ENCODE results near the gene CELF4.
"Not testable (repeated sequence)": the region's sequence is repeated elsewhere in the genome, so short reads cannot be mapped to it uniquely, and the experiment has no call there.

CELF4 gene

GRCh38 chr18:37467002-37467662 is 98.5 kb downstream of the CELF4 start:
- TF ChIP-seq CTCF (IDR thresholded peaks at IDR 0.05; ENCODE audit: poor library complexity, severe bottlenecking), result no peak
- H3K4me3 ChIP-seq (ENCODE audit: severe bottlenecking), result no peak overlapping the region
- no peaks in the 10 kb centered on the region for H3K36me3 ChIP-seq (ENCODE audit: low read depth)
- no peaks in the 10 kb centered on the region for H3K27me3 ChIP-seq (ENCODE audit: insufficient read depth, poor library complexity, severe bottlenecking)
- no peak for ATAC-seq (ENCODE audit: low read depth)
- no peak overlapping the region for H3K27ac ChIP-seq (ENCODE audit: poor library complexity, severe bottlenecking)
- H3K4me1 ChIP-seq (ENCODE audit: insufficient read depth, poor library complexity, severe bottlenecking), result no peaks in the 10 kb centered on the region
- no peak for DNase-seq (ENCODE audit: low spot score)
- no peaks in the 10 kb centered on the region for H3K9me3 ChIP-seq (ENCODE audit: severe bottlenecking)

GRCh38 chr18:37465958-37466357 is 99.6 kb downstream of the CELF4 start:
- no peaks in the 10 kb centered on the region for H3K4me1 ChIP-seq (ENCODE audit: insufficient read depth, poor library complexity, severe bottlenecking)
- no peak overlapping the region for H3K27ac ChIP-seq (ENCODE audit: poor library complexity, severe bottlenecking)
- no peak for TF ChIP-seq CTCF (IDR thresholded peaks at IDR 0.05; ENCODE audit: poor library complexity, severe bottlenecking)
- DNase-seq (ENCODE audit: low spot score) (no peak), ATAC-seq (ENCODE audit: low read depth) (no peak)
- H3K36me3 ChIP-seq (ENCODE audit: low read depth), result no peaks in the 10 kb centered on the region
- no peaks in the 10 kb centered on the region for H3K27me3 ChIP-seq (ENCODE audit: insufficient read depth, poor library complexity, severe bottlenecking)
- H3K4me3 ChIP-seq (ENCODE audit: severe bottlenecking), result no peak overlapping the region
- H3K9me3 ChIP-seq (ENCODE audit: severe bottlenecking), result no peaks in the 10 kb centered on the region

- H3K36me3 ChIP-seq (ENCODE audit: low read depth), result no peaks in the 10 kb centered on the region
- ATAC-seq (ENCODE audit: low read depth), result no peak
- no peak for DNase-seq (ENCODE audit: low spot score)
- H3K9me3 ChIP-seq (ENCODE audit: severe bottlenecking), result no peaks in the 10 kb centered on the region
- no peak for TF ChIP-seq CTCF (IDR thresholded peaks at IDR 0.05; ENCODE audit: poor library complexity, severe bottlenecking)
- H3K4me1 ChIP-seq (ENCODE audit: insufficient read depth, poor library complexity, severe bottlenecking), result no peaks in the 10 kb centered on the region
- no peaks in the 10 kb centered on the region for H3K27me3 ChIP-seq (ENCODE audit: insufficient read depth, poor library complexity, severe bottlenecking)
- H3K27ac ChIP-seq (ENCODE audit: poor library complexity, severe bottlenecking), result no peak overlapping the region
- no peak overlapping the region for H3K4me3 ChIP-seq (ENCODE audit: severe bottlenecking)
Observed at GRCh38 chr18:37464257-37464656, 101.3 kb downstream of the CELF4 start.

- not testable (repeated sequence) for H3K4me3 ChIP-seq (ENCODE audit: severe bottlenecking); H3K27me3 ChIP-seq (ENCODE audit: insufficient read depth, poor library complexity, severe bottlenecking); H3K27ac ChIP-seq (ENCODE audit: poor library complexity, severe bottlenecking); H3K9me3 ChIP-seq (ENCODE audit: severe bottlenecking); DNase-seq (ENCODE audit: low spot score); H3K4me1 ChIP-seq (ENCODE audit: insufficient read depth, poor library complexity, severe bottlenecking); ATAC-seq (ENCODE audit: low read depth); H3K36me3 ChIP-seq (ENCODE audit: low read depth)
Observed at GRCh38 chr18:37461329-37461728, 104.3 kb downstream of the CELF4 start.

- Histone ChIP-seq H3K9me3 (ENCODE audit: severe bottlenecking) (no peaks in the 10 kb centered on the region), H3K4me3 (ENCODE audit: severe bottlenecking) (no peak overlapping the region), H3K27me3 (ENCODE audit: insufficient read depth, poor library complexity, severe bottlenecking) (no peaks in the 10 kb centered on the region), H3K4me1 (ENCODE audit: insufficient read depth, poor library complexity, severe bottlenecking) (no peaks in the 10 kb centered on the region), H3K36me3 (ENCODE audit: low read depth) (no peaks in the 10 kb centered on the region), H3K27ac (ENCODE audit: poor library complexity, severe bottlenecking) (no peak overlapping the region)
- DNase-seq (ENCODE audit: low spot score), result no peak
- TF ChIP-seq CTCF (IDR thresholded peaks at IDR 0.05; ENCODE audit: poor library complexity, severe bottlenecking), result no peak
- no peak for ATAC-seq (ENCODE audit: low read depth)
Observed at GRCh38 chr18:37460604-37461003, 105.0 kb downstream of the CELF4 start.

All from RWPE2 (cell line).